ENCODE results near the gene FSTL5.

FSTL5 gene

GRCh38 chr4:162102713-162103112 is 61.1 kb downstream of the FSTL5 start:
- no peaks in the 10 kb centered on the region for H3K4me1 ChIP-seq (ENCODE audit: insufficient read depth, insufficient read length)
- no peak for DNase-seq (ENCODE audit: low read depth, low spot score)
- no peaks in the 10 kb centered on the region for H3K9me3 ChIP-seq (ENCODE audit: insufficient read depth, low read length)
- H3K4me3 ChIP-seq (ENCODE audit: insufficient read length, low read depth): no peak overlapping the region
- no peaks in the 10 kb centered on the region for H3K27me3 ChIP-seq (ENCODE audit: insufficient read depth, insufficient read length)
- TF ChIP-seq SUZ12 (IDR thresholded peaks at IDR 0.05; ENCODE audit: extremely low read depth, insufficient read depth, insufficient read length): no peak
- H3K36me3 ChIP-seq (ENCODE audit: insufficient read depth, insufficient read length, low read length): no peaks in the 10 kb centered on the region
- no peak overlapping the region for H3K9ac ChIP-seq (ENCODE audit: insufficient read length, low read depth)

- no peaks in the 10 kb centered on the region for H3K9me3 ChIP-seq (ENCODE audit: insufficient read depth, low read length)
- no peaks in the 10 kb centered on the region for H3K4me1 ChIP-seq (ENCODE audit: insufficient read depth, insufficient read length)
- TF ChIP-seq ZNF274 (IDR thresholded peaks at IDR 0.05; ENCODE audit: low read depth, low read length): no peak
- TF ChIP-seq SUZ12 (IDR thresholded peaks at IDR 0.05; ENCODE audit: extremely low read depth, insufficient read depth, insufficient read length): no peak
- TF ChIP-seq YY1 (IDR thresholded peaks at IDR 0.05; ENCODE audit: insufficient read depth, insufficient read length): no peak
- no peak for DNase-seq (ENCODE audit: low read depth, low spot score)
- H3K4me3 ChIP-seq (ENCODE audit: insufficient read length, low read depth): no peak overlapping the region
- H3K27me3 ChIP-seq (ENCODE audit: insufficient read depth, insufficient read length): no peaks in the 10 kb centered on the region
- no peaks in the 10 kb centered on the region for H3K36me3 ChIP-seq (ENCODE audit: insufficient read depth, insufficient read length, low read length)
- H3K9ac ChIP-seq (ENCODE audit: insufficient read length, low read depth): no peak overlapping the region
Measured at GRCh38 chr4:162101337-162101736, 62.5 kb downstream of the FSTL5 start.

- H3K36me3 ChIP-seq (ENCODE audit: insufficient read depth, insufficient read length, low read length): no peaks in the 10 kb centered on the region
- H3K4me1 ChIP-seq (ENCODE audit: insufficient read depth, insufficient read length): no peaks in the 10 kb centered on the region
- H3K9ac ChIP-seq (ENCODE audit: insufficient read length, low read depth): no peak overlapping the region
- no peak overlapping the region for H3K4me3 ChIP-seq (ENCODE audit: insufficient read length, low read depth)
- no peaks in the 10 kb centered on the region for H3K27me3 ChIP-seq (ENCODE audit: insufficient read depth, insufficient read length)
- no peak for DNase-seq (ENCODE audit: low read depth, low spot score)
- TF ChIP-seq ZNF274 (IDR thresholded peaks at IDR 0.05; ENCODE audit: low read depth, low read length): no peak
- no peak for TF ChIP-seq YY1 (IDR thresholded peaks at IDR 0.05; ENCODE audit: insufficient read depth, insufficient read length)
- no peak for TF ChIP-seq SUZ12 (IDR thresholded peaks at IDR 0.05; ENCODE audit: extremely low read depth, insufficient read depth, insufficient read length)
- H3K9me3 ChIP-seq (ENCODE audit: insufficient read depth, low read length): no peaks in the 10 kb centered on the region
Measured at GRCh38 chr4:162075726-162076125, 88.1 kb downstream of the FSTL5 start.

- TF ChIP-seq SUZ12 (IDR thresholded peaks at IDR 0.05; ENCODE audit: extremely low read depth, insufficient read depth, insufficient read length) (no peak), ZNF274 (IDR thresholded peaks at IDR 0.05; ENCODE audit: low read depth, low read length) (no peak), YY1 (IDR thresholded peaks at IDR 0.05; ENCODE audit: insufficient read depth, insufficient read length) (no peak)
- H3K9me3 ChIP-seq (ENCODE audit: insufficient read depth, low read length): no peaks in the 10 kb centered on the region
- H3K4me1 ChIP-seq (ENCODE audit: insufficient read depth, insufficient read length): no peaks in the 10 kb centered on the region
- H3K36me3 ChIP-seq (ENCODE audit: insufficient read depth, insufficient read length, low read length): no peaks in the 10 kb centered on the region
- H3K9ac ChIP-seq (ENCODE audit: insufficient read length, low read depth): no peak overlapping the region
- H3K27me3 ChIP-seq (ENCODE audit: insufficient read depth, insufficient read length): no peaks in the 10 kb centered on the region
- DNase-seq (ENCODE audit: low read depth, low spot score): peak; percentile 28
- no peak overlapping the region for H3K4me3 ChIP-seq (ENCODE audit: insufficient read length, low read depth)
Measured at GRCh38 chr4:162061214-162061613, 102.6 kb downstream of the FSTL5 start.

GRCh38 chr4:162059656-162060055 is 104.1 kb downstream of the FSTL5 start:
- no peak for DNase-seq (ENCODE audit: low read depth, low spot score)
- Histone ChIP-seq H3K9ac (ENCODE audit: insufficient read length, low read depth) (no peak overlapping the region), H3K4me3 (ENCODE audit: insufficient read length, low read depth) (no peak overlapping the region), H3K27me3 (ENCODE audit: insufficient read depth, insufficient read length) (no peaks in the 10 kb centered on the region), H3K36me3 (ENCODE audit: insufficient read depth, insufficient read length, low read length) (no peaks in the 10 kb centered on the region), H3K9me3 (ENCODE audit: insufficient read depth, low read length) (no peaks in the 10 kb centered on the region), H3K4me1 (ENCODE audit: insufficient read depth, insufficient read length) (no peaks in the 10 kb centered on the region)
- no peak for TF ChIP-seq ZNF274 (IDR thresholded peaks at IDR 0.05; ENCODE audit: low read depth, low read length)
- no peak for TF ChIP-seq YY1 (IDR thresholded peaks at IDR 0.05; ENCODE audit: insufficient read depth, insufficient read length)
- TF ChIP-seq SUZ12 (IDR thresholded peaks at IDR 0.05; ENCODE audit: extremely low read depth, insufficient read depth, insufficient read length): no peak

- no peak for DNase-seq (ENCODE audit: low read depth, low spot score)
- no peaks in the 10 kb centered on the region for H3K4me1 ChIP-seq (ENCODE audit: insufficient read depth, insufficient read length)
- H3K27me3 ChIP-seq (ENCODE audit: insufficient read depth, insufficient read length): no peaks in the 10 kb centered on the region
- no peaks in the 10 kb centered on the region for H3K9me3 ChIP-seq (ENCODE audit: insufficient read depth, low read length)
- H3K36me3 ChIP-seq (ENCODE audit: insufficient read depth, insufficient read length, low read length): no peaks in the 10 kb centered on the region
- no peak overlapping the region for H3K4me3 ChIP-seq (ENCODE audit: insufficient read length, low read depth)
- no peak overlapping the region for H3K9ac ChIP-seq (ENCODE audit: insufficient read length, low read depth)
- TF ChIP-seq YY1 (IDR thresholded peaks at IDR 0.05; ENCODE audit: insufficient read depth, insufficient read length) (no peak), SUZ12 (IDR thresholded peaks at IDR 0.05; ENCODE audit: extremely low read depth, insufficient read depth, insufficient read length) (no peak), ZNF274 (IDR thresholded peaks at IDR 0.05; ENCODE audit: low read depth, low read length) (no peak)
Measured at GRCh38 chr4:162056990-162057389, 106.8 kb downstream of the FSTL5 start.

- no peaks in the 10 kb centered on the region for H3K9me3 ChIP-seq (ENCODE audit: insufficient read depth, low read length)
- no peaks in the 10 kb centered on the region for H3K27me3 ChIP-seq (ENCODE audit: insufficient read depth, insufficient read length)
- no peak for TF ChIP-seq YY1 (IDR thresholded peaks at IDR 0.05; ENCODE audit: insufficient read depth, insufficient read length)
- TF ChIP-seq SUZ12 (IDR thresholded peaks at IDR 0.05; ENCODE audit: extremely low read depth, insufficient read depth, insufficient read length): no peak
- no peak for TF ChIP-seq ZNF274 (IDR thresholded peaks at IDR 0.05; ENCODE audit: low read depth, low read length)
- no peak overlapping the region for H3K9ac ChIP-seq (ENCODE audit: insufficient read length, low read depth)
- DNase-seq (ENCODE audit: low read depth, low spot score): no peak
- H3K36me3 ChIP-seq (ENCODE audit: insufficient read depth, insufficient read length, low read length): no peaks in the 10 kb centered on the region
- no peak overlapping the region for H3K4me3 ChIP-seq (ENCODE audit: insufficient read length, low read depth)
- no peaks in the 10 kb centered on the region for H3K4me1 ChIP-seq (ENCODE audit: insufficient read depth, insufficient read length)
Measured at GRCh38 chr4:162046135-162046534, 117.7 kb downstream of the FSTL5 start.

GRCh38 chr4:162038112-162038511 is 125.7 kb downstream of the FSTL5 start:
- Histone ChIP-seq H3K36me3 (ENCODE audit: insufficient read depth, insufficient read length, low read length) (no peaks in the 10 kb centered on the region), H3K27me3 (ENCODE audit: insufficient read depth, insufficient read length) (no peaks in the 10 kb centered on the region), H3K9ac (ENCODE audit: insufficient read length, low read depth) (no peak overlapping the region), H3K4me1 (ENCODE audit: insufficient read depth, insufficient read length) (no peaks in the 10 kb centered on the region), H3K4me3 (ENCODE audit: insufficient read length, low read depth) (no peak overlapping the region), H3K9me3 (ENCODE audit: insufficient read depth, low read length) (no peaks in the 10 kb centered on the region)
- no peak for DNase-seq (ENCODE audit: low read depth, low spot score)
- TF ChIP-seq YY1 (IDR thresholded peaks at IDR 0.05; ENCODE audit: insufficient read depth, insufficient read length) (no peak), ZNF274 (IDR thresholded peaks at IDR 0.05; ENCODE audit: low read depth, low read length) (no peak), SUZ12 (IDR thresholded peaks at IDR 0.05; ENCODE audit: extremely low read depth, insufficient read depth, insufficient read length) (no peak)
